Measurements from ENCODE around the gene THSD4. TPM values are rescaled to one million over a fixed set of nuclear protein-coding genes. Genes with fewer than 3 reads are reported as not detected.

The THSD4 gene
- total RNA-seq, 1 donor from 2014 or later: 73.5 TPM

GRCh38 chr15:71332431-71333004 lies 217.2 kb downstream of the THSD4 start:
- H3K4me3 ChIP-seq (ENCODE audit: low read depth, low read length): no peak overlapping the region
- TF ChIP-seq, protein P1, sequence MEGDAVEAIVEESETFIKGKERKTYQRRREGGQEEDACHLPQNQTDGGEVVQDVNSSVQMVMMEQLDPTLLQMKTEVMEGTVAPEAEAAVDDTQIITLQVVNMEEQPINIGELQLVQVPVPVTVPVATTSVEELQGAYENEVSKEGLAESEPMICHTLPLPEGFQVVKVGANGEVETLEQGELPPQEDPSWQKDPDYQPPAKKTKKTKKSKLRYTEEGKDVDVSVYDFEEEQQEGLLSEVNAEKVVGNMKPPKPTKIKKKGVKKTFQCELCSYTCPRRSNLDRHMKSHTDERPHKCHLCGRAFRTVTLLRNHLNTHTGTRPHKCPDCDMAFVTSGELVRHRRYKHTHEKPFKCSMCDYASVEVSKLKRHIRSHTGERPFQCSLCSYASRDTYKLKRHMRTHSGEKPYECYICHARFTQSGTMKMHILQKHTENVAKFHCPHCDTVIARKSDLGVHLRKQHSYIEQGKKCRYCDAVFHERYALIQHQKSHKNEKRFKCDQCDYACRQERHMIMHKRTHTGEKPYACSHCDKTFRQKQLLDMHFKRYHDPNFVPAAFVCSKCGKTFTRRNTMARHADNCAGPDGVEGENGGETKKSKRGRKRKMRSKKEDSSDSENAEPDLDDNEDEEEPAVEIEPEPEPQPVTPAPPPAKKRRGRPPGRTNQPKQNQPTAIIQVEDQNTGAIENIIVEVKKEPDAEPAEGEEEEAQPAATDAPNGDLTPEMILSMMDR (conservative IDR thresholded peaks at IDR 0.05; ENCODE audit: low read depth, low read length): no peak
- DNase-seq (ENCODE audit: low read depth): no peak

DNA sequence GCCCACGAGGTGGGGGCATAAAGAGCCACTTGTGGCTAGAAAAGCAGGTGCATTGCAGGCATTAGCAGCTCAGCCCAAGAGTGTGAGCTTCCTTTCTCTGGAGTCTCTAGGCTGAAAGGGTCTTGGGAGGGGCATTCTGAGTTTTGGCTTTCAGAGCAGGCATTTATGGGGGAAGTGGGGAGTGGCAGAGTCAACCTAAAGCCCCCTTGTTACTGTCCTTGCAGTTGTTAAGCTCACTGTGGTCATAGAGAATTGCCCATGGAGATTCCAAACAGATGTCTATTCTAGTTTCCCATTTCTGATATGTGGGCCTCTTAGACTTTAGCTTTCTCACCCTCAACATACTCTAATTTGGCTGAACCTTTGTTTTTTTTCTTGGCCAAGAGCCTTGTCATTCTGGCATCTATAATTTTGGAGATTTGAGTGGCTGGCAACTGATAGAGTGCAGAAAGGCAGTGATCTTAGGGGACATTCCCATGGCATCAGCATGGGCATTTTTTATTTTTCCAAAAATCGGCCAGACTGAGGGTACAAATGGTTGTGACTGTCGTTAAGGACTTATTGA lies 217.9 kb downstream of the THSD4 start:
- DNase-seq (ENCODE audit: low read depth): no peak
- TF ChIP-seq, protein P1 (conservative IDR thresholded peaks at IDR 0.05; ENCODE audit: low read depth, low read length): no peak

GRCh38 chr15:71333839-71334238 lies 218.6 kb downstream of the THSD4 start:
- TF ChIP-seq, protein P1 (conservative IDR thresholded peaks at IDR 0.05; ENCODE audit: low read depth, low read length): no peak
- no peak overlapping the region for H3K4me3 ChIP-seq (ENCODE audit: low read depth, low read length)
- no peak for DNase-seq (ENCODE audit: low read depth)

More for the DNA sequence above, 217.9 kb downstream of the THSD4 start:
- H3K4me3 ChIP-seq (ENCODE audit: low read depth, low read length): no peak overlapping the region

GRCh38 chr15:71334434-71334833 lies 219.2 kb downstream of the THSD4 start:
- no peak for DNase-seq (ENCODE audit: low read depth)
- H3K4me3 ChIP-seq (ENCODE audit: low read depth, low read length): no peak overlapping the region
- TF ChIP-seq, protein P1 (conservative IDR thresholded peaks at IDR 0.05; ENCODE audit: low read depth, low read length): no peak

GRCh38 chr15:71334873-71335272 lies 219.6 kb downstream of the THSD4 start:
- no peak for DNase-seq (ENCODE audit: low read depth)
- no peak overlapping the region for H3K4me3 ChIP-seq (ENCODE audit: low read depth, low read length)
- TF ChIP-seq, protein P1 (conservative IDR thresholded peaks at IDR 0.05; ENCODE audit: low read depth, low read length): no peak

DNA sequence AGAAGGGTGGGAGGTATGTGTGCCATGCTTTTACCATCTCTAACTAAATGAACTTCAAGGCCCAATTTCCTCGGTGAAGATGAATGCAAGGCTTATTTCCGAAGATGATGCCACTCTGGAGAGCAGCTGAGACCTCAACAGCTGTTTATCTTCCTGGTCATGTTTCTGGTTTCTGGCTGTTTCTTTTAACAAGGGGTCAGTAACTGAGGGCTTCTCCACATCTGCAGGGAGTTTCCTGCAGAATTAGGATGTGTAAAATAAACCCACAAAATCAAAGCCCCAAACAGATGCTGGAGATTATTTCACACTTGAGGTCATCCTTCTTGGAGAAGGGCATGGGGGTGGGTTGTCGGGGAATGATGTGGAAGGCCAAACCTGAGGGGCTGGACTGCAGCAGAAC lies 220.3 kb downstream of the THSD4 start:
- no peak for DNase-seq (ENCODE audit: low read depth)
- no peak overlapping the region for H3K4me3 ChIP-seq (ENCODE audit: low read depth, low read length)
- TF ChIP-seq, protein P1 (conservative IDR thresholded peaks at IDR 0.05; ENCODE audit: low read depth, low read length): no peak

GRCh38 chr15:71336671-71337070 lies 221.4 kb downstream of the THSD4 start:
- TF ChIP-seq, protein P1 (conservative IDR thresholded peaks at IDR 0.05; ENCODE audit: low read depth, low read length): no peak
- no peak overlapping the region for H3K4me3 ChIP-seq (ENCODE audit: low read depth, low read length)
- no peak for DNase-seq (ENCODE audit: low read depth)

Data from epithelial cell of proximal tubule (primary cell).